Left hindlimb (tissue), 1 donor: ENCODE data around the gene TRPC4.

Experiments
- DNase-seq: peaks from one replicate; pipeline ENCODE4 v3.0.0-alpha.2; 2018

Gene TRPC4

GRCh38 chr13:37709318-37709717, 160.3 kb downstream of the TRPC4 start:
- no peak for DNase-seq

- no peak for DNase-seq
Measured at GRCh38 chr13:37707739-37708500, 161.7 kb downstream of the TRPC4 start.

GRCh38 chr13:37706041-37706440, 163.5 kb downstream of the TRPC4 start:
- no peak for DNase-seq

- DNase-seq: no peak
Measured at GRCh38 chr13:37701972-37702371, 167.6 kb downstream of the TRPC4 start.

- DNase-seq: no peak
Measured at GRCh38 chr13:37701306-37701705, 168.3 kb downstream of the TRPC4 start.

GRCh38 chr13:37700887-37701286, 168.7 kb downstream of the TRPC4 start:
- no peak for DNase-seq

GRCh38 chr13:37695200-37695599, 174.4 kb downstream of the TRPC4 start:
- no peak for DNase-seq

- DNase-seq: no peak
Measured at GRCh38 chr13:37690361-37690760, 179.2 kb downstream of the TRPC4 start.

- DNase-seq: no peak
Measured at GRCh38 chr13:37686501-37686900, 183.1 kb downstream of the TRPC4 start.

- DNase-seq: no peak
Measured at GRCh38 chr13:37685206-37685605, 184.4 kb downstream of the TRPC4 start.

- no peak for DNase-seq
Measured at GRCh38 chr13:37682496-37682895, 187.1 kb downstream of the TRPC4 start.

- no peak for DNase-seq
Measured at GRCh38 chr13:37681281-37682032, 188.1 kb downstream of the TRPC4 start.

GRCh38 chr13:37680137-37680536, 189.4 kb downstream of the TRPC4 start:
- DNase-seq: no peak

GRCh38 chr13:37679043-37679442, 190.5 kb downstream of the TRPC4 start:
- no peak for DNase-seq

- DNase-seq: no peak
Measured at GRCh38 chr13:37669845-37670244, 199.7 kb downstream of the TRPC4 start.

GRCh38 chr13:37667702-37668101, 201.9 kb downstream of the TRPC4 start:
- no peak for DNase-seq

- no peak for DNase-seq
Measured at GRCh38 chr13:37666036-37666435, 203.5 kb downstream of the TRPC4 start.

GRCh38 chr13:37665420-37665819, 204.2 kb downstream of the TRPC4 start:
- no peak for DNase-seq

- DNase-seq: no peak
Measured at GRCh38 chr13:37663724-37664123, 205.8 kb downstream of the TRPC4 start.

GRCh38 chr13:37662624-37663023, 206.9 kb downstream of the TRPC4 start:
- DNase-seq: no peak

GRCh38 chr13:37657956-37658355, 211.6 kb downstream of the TRPC4 start:
- DNase-seq: no peak

- no peak for DNase-seq
Measured at GRCh38 chr13:37657134-37657533, 212.4 kb downstream of the TRPC4 start.

- no peak for DNase-seq
Measured at GRCh38 chr13:37656247-37656940, 213.2 kb downstream of the TRPC4 start.

- DNase-seq: no peak
Measured at GRCh38 chr13:37652596-37652995, 217.0 kb downstream of the TRPC4 start.
